PC-9 (cell line): ENCODE results near the gene PLVAP. TPM values are rescaled to one million over a fixed set of nuclear protein-coding genes. Genes with fewer than 3 reads are reported as not detected.

Source experiments
- BruUV-seq: library from RNA; stranded (reverse); fragments of 400-500 nt; replicated peaks from 2 replicates; lab custom pipeline; 2021; lab: Mats Ljungman, UMichigan
- CTCF ChIA-PET: fragments of 300-600 bp; sonication (Branson Sonifier 250); formaldehyde crosslinking; loops from one replicate; lab custom pipeline; 2022; ENCODE audit warnings: antibody characterized with exemption; lab: Charles Lee
- POLR2A ChIA-PET: fragments of 300-600 bp; sonication (Branson Sonifier 250); formaldehyde crosslinking; loops from one replicate; lab custom pipeline; 2022; ENCODE audit warnings: antibody characterized with exemption; ENCODE audit not compliant: unreplicated experiment; lab: Charles Lee
- DNase-seq, 2 experiments: peaks; one replicate each; pipeline versions ENCODE4 v3.0.0 to v3.0.0-alpha.2; 2015 to 2022; ENCODE audit warnings: mixed read lengths in 1 of 2
- H2AFZ ChIP-seq: fragments of 200-600 bp; sonication (generic); 2 replicates; pipeline ENCODE4 v1.8.1; 2017; ENCODE audit warnings: antibody characterized with exemption
- H3F3A ChIP-seq: fragments of 200-600 bp; sonication (generic); 2 replicates; pipeline ENCODE4 v1.8.1; 2017; ENCODE audit warnings: antibody characterized with exemption, mild to moderate bottlenecking, low read depth; ENCODE audit not compliant: insufficient read depth
- H3K27ac ChIP-seq: fragments of 200-600 bp; sonication (generic); 2 replicates; pipeline ENCODE4 v1.6.1; 2016; ENCODE audit warnings: mixed run types
- H3K27me3 ChIP-seq: fragments of 200-600 bp; sonication (generic); 2 replicates; pipeline ENCODE4 v1.6.1; 2016; ENCODE audit warnings: low read depth, mixed run types; ENCODE audit not compliant: insufficient read depth
- H3K36me3 ChIP-seq: fragments of 200-600 bp; sonication (generic); 2 replicates; pipeline ENCODE4 v1.6.1; 2016; ENCODE audit warnings: low read depth, mixed run types
- H3K4me1 ChIP-seq: fragments of 200-600 bp; sonication (generic); replicated peaks from 2 replicates; pipeline ENCODE4 v1.6.1; 2016; ENCODE audit warnings: mixed run types; ENCODE audit not compliant: insufficient read depth
- H3K4me2 ChIP-seq: fragments of 200-600 bp; sonication (generic); 2 replicates; pipeline ENCODE4 v1.6.1; 2017; ENCODE audit warnings: mixed run types
- H3K4me3 ChIP-seq: fragments of 200-600 bp; sonication (generic); 2 replicates; pipeline ENCODE4 v1.6.1; 2016; ENCODE audit warnings: mixed run types
- H3K79me2 ChIP-seq: fragments of 200-600 bp; sonication (generic); 2 replicates; pipeline ENCODE4 v1.6.1; 2017; ENCODE audit warnings: low read depth, mixed run types
- H3K9me2 ChIP-seq: fragments of 200-600 bp; sonication (generic); 2 replicates; pipeline ENCODE4 v1.8.1; 2017; ENCODE audit warnings: mild to moderate bottlenecking; ENCODE audit not compliant: insufficient read depth
- H3K9me3 ChIP-seq: fragments of 200-600 bp; sonication (generic); 2 replicates; pipeline ENCODE4 v1.8.1; 2016; ENCODE audit warnings: low read depth; ENCODE audit not compliant: insufficient read depth
- H4K20me1 ChIP-seq: fragments of 200-600 bp; sonication (generic); 2 replicates; pipeline ENCODE4 v1.8.1; 2017; ENCODE audit not compliant: insufficient read depth
- CTCF ChIP-seq: fragments of 200-600 bp; sonication (generic); conservative IDR thresholded peaks from 2 replicates; pipeline ENCODE4 v1.6.1; 2017; ENCODE audit warnings: mixed run types, antibody characterized with exemption, mild to moderate bottlenecking, moderate library complexity
- EZH2 ChIP-seq: fragments of 200-600 bp; sonication (generic); IDR thresholded peaks from 2 replicates; pipeline ENCODE4 v1.8.0; 2017; ENCODE audit warnings: antibody characterized with exemption, low read depth
- intact Hi-C: fragments of 100-400 bp; cut with micrococcal nuclease; formaldehyde crosslinking; loops from one replicate; pipeline ENCODE4 v1.10.0; 2022; ENCODE audit not compliant: unreplicated experiment
- total RNA-seq: library from RNA; stranded (reverse); gene quantifications from 2 replicates; pipeline ENCODE4 v1.2.3, GENCODE V29; 2021

Gene PLVAP
- total RNA-seq, 1 experiment from 2014 or later: not detected

GRCh38 chr19:17320435-17320834, 56.7 kb downstream of the PLVAP start:
- DNase-seq: no peak
- H2AFZ ChIP-seq: no peak overlapping the region
- H3K4me2 ChIP-seq: no peak overlapping the region
- H3F3A ChIP-seq: peaks cover 47% of the 10 kb centered on the region
- POLR2A ChIA-PET: interaction anchor here (0.5 to 0.7 kb wide), 2 partner anchors 66 to 283 kb away, joined by 3 to 5 read pairs; no protein-coding TSS in a partner anchor
- no peak overlapping the region for H3K4me3 ChIP-seq
- peaks cover 13% of the 10 kb centered on the region for H3K4me1 ChIP-seq
- H3K9me2 ChIP-seq: no peaks in the 10 kb centered on the region
- peaks cover 12% of the 10 kb centered on the region; the same call in 1 of the 2 replicates for H4K20me1 ChIP-seq
- peaks cover 27% of the 10 kb centered on the region for H3K36me3 ChIP-seq
- no peaks in the 10 kb centered on the region for H3K9me3 ChIP-seq
- CTCF ChIA-PET: no interaction called here
- H3K79me2 ChIP-seq: peaks cover 17% of the 10 kb centered on the region
- H3K27ac ChIP-seq: no peak overlapping the region
- intact Hi-C loops: no loop called here
- BruUV-seq: no TSS peak
- H3K27me3 ChIP-seq: no peaks in the 10 kb centered on the region
- TF ChIP-seq EZH2 (no peak), CTCF (no peak)

DNA sequence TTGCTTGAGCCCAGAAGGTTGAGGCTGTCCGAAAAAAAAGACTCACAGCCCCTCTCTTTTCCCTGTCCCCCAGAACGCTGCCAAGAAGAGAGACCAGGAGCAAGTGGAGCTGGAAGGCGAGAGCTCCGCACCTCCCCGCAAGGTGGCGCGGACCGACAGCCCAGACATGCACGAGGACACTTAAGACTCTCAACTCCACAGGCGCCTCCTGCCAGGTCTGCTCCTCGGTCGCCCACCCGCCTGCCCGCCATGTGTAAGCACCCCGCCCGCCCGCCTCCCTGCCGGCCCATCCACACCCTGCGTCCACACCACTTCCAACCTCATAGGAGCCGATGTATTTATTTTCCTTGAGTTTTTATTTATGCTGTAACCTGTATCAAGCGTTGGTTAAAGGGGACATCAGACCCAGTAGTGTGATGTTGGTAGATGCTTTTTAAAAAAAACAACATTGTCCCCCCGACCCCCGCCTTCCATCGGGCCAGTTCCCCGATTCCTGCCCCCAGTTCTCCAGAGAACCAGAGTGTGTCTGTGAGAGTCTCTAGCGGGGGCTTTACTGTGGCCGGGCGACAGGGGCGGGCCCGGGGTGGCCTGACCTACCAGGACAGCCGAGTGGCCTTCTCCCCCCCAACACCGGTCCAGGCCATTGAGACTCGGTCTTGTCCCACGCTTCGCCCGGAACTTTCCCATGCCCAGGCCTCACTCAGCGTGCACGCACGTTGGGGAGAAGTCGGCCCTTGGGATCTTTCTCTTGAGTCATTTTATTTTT, 57.5 kb downstream of the PLVAP start:
- no peak for DNase-seq
- CTCF ChIA-PET: no interaction called here
- H3F3A ChIP-seq: peaks cover 46% of the 10 kb centered on the region
- no peak overlapping the region for H2AFZ ChIP-seq
- POLR2A ChIA-PET: no interaction called here
- peaks cover 31% of the 10 kb centered on the region for H3K36me3 ChIP-seq
- BruUV-seq: no TSS peak
- peaks cover 12% of the 10 kb centered on the region; the same call in 1 of the 2 replicates for H4K20me1 ChIP-seq
- intact Hi-C loops: no loop called here
- H3K79me2 ChIP-seq: peaks cover 21% of the 10 kb centered on the region
- H3K27me3 ChIP-seq: no peaks in the 10 kb centered on the region
- no peaks in the 10 kb centered on the region for H3K9me3 ChIP-seq
- no peaks in the 10 kb centered on the region for H3K9me2 ChIP-seq
- TF ChIP-seq CTCF (no peak), EZH2 (no peak)
- no peak overlapping the region for H3K4me3 ChIP-seq
- H3K4me1 ChIP-seq: peaks cover 13% of the 10 kb centered on the region
- no peak overlapping the region for H3K27ac ChIP-seq
- no peak overlapping the region for H3K4me2 ChIP-seq

DNA sequence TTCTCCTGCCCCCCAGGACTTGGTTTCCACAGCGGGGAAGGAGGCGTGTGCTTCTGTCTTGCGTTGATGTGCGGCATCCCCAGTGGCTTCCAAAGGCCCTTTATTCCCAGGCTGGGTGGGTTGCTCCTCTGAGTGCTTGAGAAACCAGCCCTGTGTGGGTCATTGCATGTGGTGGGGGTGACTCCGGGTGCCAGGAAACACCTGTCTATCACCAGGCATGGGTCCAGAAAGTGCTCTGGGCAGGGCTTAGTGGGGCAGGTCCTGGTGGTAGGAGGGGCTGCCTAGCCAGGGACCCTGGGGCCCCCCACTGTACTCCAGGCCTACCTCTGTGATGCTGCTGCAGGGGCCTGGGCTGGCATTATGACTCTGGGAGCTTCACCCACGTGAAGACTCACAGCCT, 58.2 kb downstream of the PLVAP start:
- Histone ChIP-seq H3K79me2 (peaks cover 28% of the 10 kb centered on the region), H2AFZ (no peak overlapping the region), H3F3A (peaks cover 53% of the 10 kb centered on the region), H3K9me2 (no peaks in the 10 kb centered on the region), H3K27ac (no peak overlapping the region), H3K27me3 (no peaks in the 10 kb centered on the region), H4K20me1 (peaks cover 12% of the 10 kb centered on the region; the same call in 1 of the 2 replicates), H3K9me3 (no peaks in the 10 kb centered on the region), H3K4me2 (no peak overlapping the region), H3K36me3 (peaks cover 37% of the 10 kb centered on the region), H3K4me3 (no peak overlapping the region), H3K4me1 (peaks cover 13% of the 10 kb centered on the region)
- ChIA-PET POLR2A (no interaction called here), CTCF (no interaction called here)
- DNase-seq: no peak
- intact Hi-C loops: no loop called here
- BruUV-seq: no TSS peak
- TF ChIP-seq CTCF (no peak), EZH2 (no peak)
